GM10266 (cell line): ENCODE data around the gene DHRS12.
"Not testable (repeated sequence)": the region's sequence is repeated elsewhere in the genome, so short reads cannot be mapped to it uniquely, and the experiment has no call there.

Source experiments
- DNase-seq: peaks from one replicate; pipeline ENCODE4 v3.0.0; 2012; ENCODE audit errors: extremely low spot score
- TF ChIP-seq, protein P1 (sequence below): IDR thresholded peaks from 2 replicates; pipeline ENCODE4 v1.5.1; 2012; ENCODE audit warnings: mild to moderate bottlenecking, low read depth; ENCODE audit not compliant: control insufficient read depth, insufficient read depth; ENCODE audit errors: missing control alignments

Gene DHRS12

DNA sequence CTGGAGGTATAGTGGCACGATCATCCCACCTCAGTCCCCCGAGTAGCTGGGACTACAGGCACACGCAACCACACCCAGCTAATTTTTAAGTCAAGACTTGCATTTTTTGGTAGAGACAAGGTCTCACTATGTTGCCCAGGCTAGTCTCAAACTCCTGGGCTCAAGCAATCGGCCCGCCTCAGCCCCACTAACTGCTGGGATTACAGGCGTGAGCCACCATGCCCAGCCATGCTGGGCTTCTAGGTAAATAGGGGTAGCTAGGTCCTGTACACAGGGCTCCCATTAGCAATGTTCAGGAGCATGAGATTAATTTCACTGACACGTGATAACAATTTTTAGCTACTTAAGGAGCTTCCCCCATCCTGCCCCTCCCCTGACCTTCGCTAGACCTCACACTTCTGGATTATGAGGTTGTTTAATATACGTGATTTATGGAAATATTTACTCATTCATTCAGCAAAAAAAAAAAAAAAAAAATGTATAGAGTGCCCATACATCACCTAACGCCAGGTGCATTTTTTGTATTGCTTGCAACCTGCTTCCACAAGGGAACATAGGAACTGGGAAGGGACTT is 21.8 kb upstream of the DHRS12 start:
- DNase-seq = no peak
- TF ChIP-seq, protein P1, sequence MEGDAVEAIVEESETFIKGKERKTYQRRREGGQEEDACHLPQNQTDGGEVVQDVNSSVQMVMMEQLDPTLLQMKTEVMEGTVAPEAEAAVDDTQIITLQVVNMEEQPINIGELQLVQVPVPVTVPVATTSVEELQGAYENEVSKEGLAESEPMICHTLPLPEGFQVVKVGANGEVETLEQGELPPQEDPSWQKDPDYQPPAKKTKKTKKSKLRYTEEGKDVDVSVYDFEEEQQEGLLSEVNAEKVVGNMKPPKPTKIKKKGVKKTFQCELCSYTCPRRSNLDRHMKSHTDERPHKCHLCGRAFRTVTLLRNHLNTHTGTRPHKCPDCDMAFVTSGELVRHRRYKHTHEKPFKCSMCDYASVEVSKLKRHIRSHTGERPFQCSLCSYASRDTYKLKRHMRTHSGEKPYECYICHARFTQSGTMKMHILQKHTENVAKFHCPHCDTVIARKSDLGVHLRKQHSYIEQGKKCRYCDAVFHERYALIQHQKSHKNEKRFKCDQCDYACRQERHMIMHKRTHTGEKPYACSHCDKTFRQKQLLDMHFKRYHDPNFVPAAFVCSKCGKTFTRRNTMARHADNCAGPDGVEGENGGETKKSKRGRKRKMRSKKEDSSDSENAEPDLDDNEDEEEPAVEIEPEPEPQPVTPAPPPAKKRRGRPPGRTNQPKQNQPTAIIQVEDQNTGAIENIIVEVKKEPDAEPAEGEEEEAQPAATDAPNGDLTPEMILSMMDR = no peak

DNA sequence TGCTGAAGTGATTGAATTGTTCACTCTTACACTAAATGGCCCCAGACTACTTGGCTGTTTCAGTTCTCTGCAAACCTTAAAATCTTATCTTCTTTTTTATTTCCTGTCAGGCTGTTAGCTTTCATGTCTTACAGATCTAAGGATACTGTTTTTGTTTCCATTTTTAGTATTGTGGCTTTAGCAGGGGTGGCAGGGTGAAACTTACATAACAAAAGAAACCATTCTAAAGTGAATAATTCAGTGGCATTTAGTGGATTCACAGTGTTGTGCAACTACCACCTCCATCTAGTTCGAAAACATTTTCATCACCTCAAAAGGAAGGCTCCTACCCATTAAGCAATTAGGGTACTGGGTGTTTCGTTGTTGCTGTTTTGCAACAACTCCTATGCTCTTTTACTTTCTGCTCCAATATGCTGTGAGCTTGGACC is 21.2 kb upstream of the DHRS12 start:
- DNase-seq = no peak
- TF ChIP-seq, protein P1 = no peak

DNA sequence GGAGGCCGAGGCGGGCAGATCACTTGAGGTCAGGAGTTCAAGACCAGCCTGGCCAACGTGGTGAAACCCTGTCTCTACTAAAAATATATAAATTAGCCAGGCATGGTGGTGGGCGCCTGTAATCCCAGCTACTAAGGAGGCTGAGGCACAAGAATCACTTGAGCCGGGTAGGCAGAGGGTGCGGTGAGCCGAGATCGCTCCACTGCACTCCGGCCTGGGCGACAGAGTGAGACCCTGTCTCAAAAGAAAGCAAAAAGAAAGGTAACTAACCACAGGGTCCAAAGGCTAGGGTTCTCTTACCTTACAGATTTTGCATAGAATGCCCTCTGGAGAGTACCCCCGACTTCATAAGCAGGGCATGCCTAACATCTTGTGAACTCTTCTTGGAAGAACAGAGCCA is 20.7 kb upstream of the DHRS12 start:
- not testable (repeated sequence) for DNase-seq

DNA sequence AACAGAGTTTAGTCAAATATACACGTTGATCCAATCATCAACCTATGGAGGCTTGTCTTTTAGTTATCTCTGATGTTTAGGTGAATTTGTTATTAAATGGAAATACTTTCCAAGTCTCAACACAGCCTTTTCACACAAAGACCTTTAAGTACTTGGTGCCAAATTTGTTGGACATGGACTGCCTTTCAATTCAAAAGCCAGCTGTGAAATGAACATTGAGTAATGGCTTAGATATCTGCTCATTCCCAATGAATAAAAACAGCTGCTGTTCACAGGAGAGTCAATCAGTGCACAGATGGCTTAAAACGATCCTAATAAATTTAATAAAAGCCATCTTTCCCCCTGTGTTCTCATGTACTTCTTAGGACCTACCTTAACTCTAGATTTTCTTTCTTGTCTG is 19.9 kb upstream of the DHRS12 start:
- TF ChIP-seq, protein P1 = no peak
- no peak for DNase-seq

DNA sequence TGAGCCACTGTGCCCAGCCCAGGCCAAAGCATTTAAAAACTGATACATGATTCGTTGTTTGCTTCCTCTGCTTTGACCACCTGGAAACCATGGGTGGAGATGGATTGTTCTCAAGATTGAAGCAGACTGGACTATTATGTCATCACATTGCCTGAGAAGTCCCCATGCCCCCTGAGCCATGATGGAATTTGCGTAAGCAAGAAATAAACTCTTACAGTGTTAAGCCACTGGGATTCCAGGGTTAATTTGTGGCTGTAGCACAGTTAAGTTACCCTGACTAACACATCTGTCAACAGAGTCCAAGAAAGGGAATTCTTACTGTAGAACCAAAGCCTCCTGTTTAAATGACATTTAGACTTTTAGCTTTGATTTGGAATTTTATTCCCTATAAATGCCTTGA is 19.4 kb upstream of the DHRS12 start:
- TF ChIP-seq, protein P1 = no peak
- DNase-seq = no peak

DNA sequence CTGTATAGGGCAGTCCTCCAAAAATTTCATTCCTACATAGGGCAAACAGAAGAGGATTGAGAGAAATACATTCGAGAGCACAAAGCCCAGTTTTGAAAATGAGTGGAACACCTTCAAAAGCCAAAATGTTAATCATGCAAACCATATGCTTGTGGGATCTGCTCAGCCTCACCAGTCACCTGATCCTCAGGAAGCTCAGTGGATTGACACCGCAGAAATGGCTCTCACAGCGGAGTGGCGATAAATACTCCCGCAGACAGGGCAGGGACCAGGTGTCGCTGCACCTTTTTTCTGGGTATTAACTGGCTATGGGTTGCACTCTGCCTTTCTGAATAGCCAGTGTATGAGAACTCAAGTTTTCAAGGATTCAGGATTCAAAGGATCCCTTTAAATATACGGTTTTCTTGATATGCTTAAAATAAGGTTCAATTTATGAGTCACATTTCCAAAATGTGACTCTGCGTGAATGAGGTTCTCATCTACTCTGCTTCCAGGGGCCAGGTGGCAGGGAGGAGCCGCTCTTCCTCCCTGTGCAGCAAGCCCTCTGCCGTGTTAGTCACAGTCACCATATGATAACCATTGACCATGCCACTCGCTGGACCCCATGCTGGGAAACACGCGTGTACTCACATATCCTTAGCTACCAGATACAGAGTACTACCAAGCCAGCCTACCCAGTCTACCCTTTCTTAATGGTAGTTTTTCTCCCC is 18.3 kb upstream of the DHRS12 start:
- TF ChIP-seq, protein P1 = no peak
- DNase-seq = no peak

DNA sequence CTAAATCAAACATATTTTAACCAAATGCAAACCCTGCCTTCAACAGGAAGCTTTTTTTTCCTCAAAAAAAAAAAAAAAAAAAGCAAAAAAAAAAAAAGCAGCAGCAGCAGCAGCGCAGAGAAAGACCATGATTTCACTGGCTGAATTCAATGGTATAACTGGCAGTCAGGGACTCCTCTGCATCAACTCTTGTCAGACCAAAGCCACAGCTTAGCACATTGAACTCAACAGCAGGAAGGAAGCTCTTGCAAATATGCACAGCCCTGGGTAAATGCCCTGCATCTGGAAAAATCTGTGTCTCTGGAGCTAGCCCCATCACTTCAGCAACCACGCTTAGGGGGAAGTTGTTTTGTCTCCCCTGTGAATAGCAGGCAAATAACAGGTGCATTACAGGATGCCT is 17.6 kb upstream of the DHRS12 start:
- TF ChIP-seq, protein P1 = no peak
- DNase-seq = no peak
